Duodenal mucosa (tissue), 2 donors: Measurements from ENCODE around the gene LRRC4.

ENCODE experiments used
- H3K27ac ChIP-seq: one replicate; pipeline ENCODE4 v1.7.0; 2013; ENCODE audit warnings: low read depth, low read length
- H3K27me3 ChIP-seq, 2 donors: one replicate each; pipeline ENCODE4 v1.7.0; 2013; ENCODE audit warnings: low read length in 2 of 2, control low read depth in 1 of 2; ENCODE audit not compliant: insufficient read depth in 2 of 2, control insufficient read depth in 1 of 2
- H3K36me3 ChIP-seq, 2 donors: one replicate each; pipeline ENCODE4 v1.7.0; 2013; ENCODE audit warnings: low read length in 2 of 2, control low read depth in 1 of 2; ENCODE audit not compliant: insufficient read depth in 2 of 2, control insufficient read depth in 1 of 2
- H3K4me1 ChIP-seq, 2 donors: one replicate each; pipeline ENCODE4 v1.7.0; 2013; ENCODE audit warnings: low read length in 2 of 2, control low read depth in 1 of 2; ENCODE audit not compliant: insufficient read depth in 2 of 2, control insufficient read depth in 1 of 2
- H3K4me3 ChIP-seq, 2 donors: one replicate each; pipeline ENCODE4 v1.7.0; 2013; ENCODE audit warnings: low read length in 2 of 2, low read depth in 1 of 2
- H3K9ac ChIP-seq, 2 donors: one replicate each; pipeline ENCODE4 v1.7.0; 2013; ENCODE audit warnings: low read length in 2 of 2, low read depth in 1 of 2
- H3K9me3 ChIP-seq, 2 donors: one replicate each; pipeline ENCODE4 v1.7.0; 2013; ENCODE audit warnings: low read length in 2 of 2, control low read depth in 1 of 2; ENCODE audit not compliant: control insufficient read depth in 1 of 2

Gene LRRC4, protein sequence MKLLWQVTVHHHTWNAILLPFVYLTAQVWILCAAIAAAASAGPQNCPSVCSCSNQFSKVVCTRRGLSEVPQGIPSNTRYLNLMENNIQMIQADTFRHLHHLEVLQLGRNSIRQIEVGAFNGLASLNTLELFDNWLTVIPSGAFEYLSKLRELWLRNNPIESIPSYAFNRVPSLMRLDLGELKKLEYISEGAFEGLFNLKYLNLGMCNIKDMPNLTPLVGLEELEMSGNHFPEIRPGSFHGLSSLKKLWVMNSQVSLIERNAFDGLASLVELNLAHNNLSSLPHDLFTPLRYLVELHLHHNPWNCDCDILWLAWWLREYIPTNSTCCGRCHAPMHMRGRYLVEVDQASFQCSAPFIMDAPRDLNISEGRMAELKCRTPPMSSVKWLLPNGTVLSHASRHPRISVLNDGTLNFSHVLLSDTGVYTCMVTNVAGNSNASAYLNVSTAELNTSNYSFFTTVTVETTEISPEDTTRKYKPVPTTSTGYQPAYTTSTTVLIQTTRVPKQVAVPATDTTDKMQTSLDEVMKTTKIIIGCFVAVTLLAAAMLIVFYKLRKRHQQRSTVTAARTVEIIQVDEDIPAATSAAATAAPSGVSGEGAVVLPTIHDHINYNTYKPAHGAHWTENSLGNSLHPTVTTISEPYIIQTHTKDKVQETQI

GRCh38 chr7:128030654-128031611 lies at the start of gene LRRC4:
Gene LRRC4 (minus strand): TSS chr7:128031437. CDS start chr7:128030640, 797 bp downstream.
- Histone ChIP-seq H3K4me3 (peak within 1 kb of the TSS; percentile 48 to 67), H3K9ac (peak within 1 kb of the TSS in 1 of 2 donors; percentile 32), H3K27me3 (no peaks in the 10 kb centered on the region), H3K36me3 (peaks cover 12% of the 10 kb centered on the region in 2 donors), H3K4me1 (peaks cover 9 to 13% of the 10 kb centered on the region in 2 donors), H3K9me3 (no peaks in the 10 kb centered on the region), H3K27ac (no peak within 1 kb of the TSS)

DNA sequence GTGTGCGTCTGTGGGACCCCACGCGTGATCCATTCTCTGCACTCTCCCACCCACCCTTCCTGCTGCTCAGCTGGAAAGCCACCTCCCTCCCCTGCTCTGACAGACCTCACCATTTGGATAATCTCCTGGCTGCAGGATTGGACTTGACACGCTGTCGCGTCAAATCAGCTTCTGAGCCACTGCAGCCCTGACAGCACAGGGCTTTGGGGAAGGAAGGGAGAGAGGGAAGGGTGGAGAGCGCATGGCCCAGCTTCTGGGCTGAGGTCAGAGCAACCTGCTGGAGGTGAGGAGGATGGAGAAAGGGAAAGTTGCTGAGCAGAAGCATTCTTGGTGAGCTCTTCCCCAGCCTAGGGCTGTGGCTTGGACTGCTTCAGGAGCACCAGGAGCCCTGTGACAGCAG lies 48.9 kb upstream of the LRRC4 start:
- no peak overlapping the region for H3K4me3 ChIP-seq
- peaks cover 22 to 23% of the 10 kb centered on the region in 2 donors for H3K4me1 ChIP-seq
- no peak overlapping the region for H3K9ac ChIP-seq
- H3K9me3 ChIP-seq = no peaks in the 10 kb centered on the region
- H3K27me3 ChIP-seq = no peaks in the 10 kb centered on the region
- peaks cover 33 to 70% of the 10 kb centered on the region in 2 donors for H3K36me3 ChIP-seq
- H3K27ac ChIP-seq = no peak overlapping the region

GRCh38 chr7:128078309-128078708 lies 47.1 kb upstream of the LRRC4 start:
- Histone ChIP-seq H3K27ac (no peak overlapping the region), H3K4me1 (peaks cover 22 to 23% of the 10 kb centered on the region in 2 donors), H3K36me3 (peaks cover 21 to 64% of the 10 kb centered on the region in 2 donors), H3K9me3 (no peaks in the 10 kb centered on the region), H3K27me3 (no peaks in the 10 kb centered on the region), H3K4me3 (no peak overlapping the region), H3K9ac (no peak overlapping the region)

DNA sequence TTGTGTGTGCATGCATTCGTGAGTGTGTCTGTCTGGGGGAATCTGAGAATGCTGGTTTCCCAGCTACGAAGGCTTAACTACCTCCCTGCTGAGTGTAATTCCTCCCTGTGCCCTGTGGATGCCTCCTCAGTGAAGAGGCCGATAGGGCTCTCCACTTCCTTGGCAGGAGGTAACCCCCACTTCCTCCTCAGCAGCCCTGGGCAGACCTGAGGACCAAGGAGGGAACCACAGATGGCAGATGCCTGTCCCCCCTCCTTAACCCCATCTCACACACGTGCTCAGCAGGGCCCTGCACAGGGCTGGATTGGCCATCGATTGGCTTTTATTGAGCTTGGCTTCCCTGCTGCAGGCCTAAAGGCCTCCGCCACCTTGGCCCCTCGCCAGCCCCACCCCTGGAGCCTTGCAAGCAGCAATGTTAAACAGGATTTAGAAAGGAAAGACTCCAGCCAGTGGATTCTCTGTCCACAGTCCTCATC lies 45.6 kb upstream of the LRRC4 start:
- no peak overlapping the region for H3K9ac ChIP-seq
- peaks cover 22 to 23% of the 10 kb centered on the region in 2 donors for H3K4me1 ChIP-seq
- H3K9me3 ChIP-seq = no peaks in the 10 kb centered on the region
- no peaks in the 10 kb centered on the region for H3K27me3 ChIP-seq
- H3K36me3 ChIP-seq = peaks cover 21 to 49% of the 10 kb centered on the region in 2 donors
- H3K4me3 ChIP-seq = no peak overlapping the region
- H3K27ac ChIP-seq = no peak overlapping the region

GRCh38 chr7:128076196-128076795 lies 45.1 kb upstream of the LRRC4 start:
- H3K4me3 ChIP-seq = no peak overlapping the region
- H3K4me1 ChIP-seq = peaks cover 22 to 23% of the 10 kb centered on the region in 2 donors
- no peaks in the 10 kb centered on the region for H3K27me3 ChIP-seq
- no peaks in the 10 kb centered on the region for H3K9me3 ChIP-seq
- no peak overlapping the region for H3K9ac ChIP-seq
- no peak overlapping the region for H3K27ac ChIP-seq
- H3K36me3 ChIP-seq = peaks cover 20 to 44% of the 10 kb centered on the region in 2 donors

GRCh38 chr7:128075242-128076095 lies 44.2 kb upstream of the LRRC4 start:
- H3K27ac ChIP-seq = no peak overlapping the region
- peaks cover 22 to 23% of the 10 kb centered on the region in 2 donors for H3K4me1 ChIP-seq
- no peaks in the 10 kb centered on the region for H3K27me3 ChIP-seq
- H3K36me3 ChIP-seq = peaks cover 18 to 41% of the 10 kb centered on the region in 2 donors
- H3K9me3 ChIP-seq = no peaks in the 10 kb centered on the region
- H3K9ac ChIP-seq = no peak overlapping the region
- H3K4me3 ChIP-seq = no peak overlapping the region

GRCh38 chr7:128074736-128075135 lies 43.5 kb upstream of the LRRC4 start:
- Histone ChIP-seq H3K9ac (no peak overlapping the region), H3K4me1 (peaks cover 22 to 23% of the 10 kb centered on the region in 2 donors), H3K36me3 (peaks cover 18 to 33% of the 10 kb centered on the region in 2 donors), H3K27ac (no peak overlapping the region), H3K27me3 (no peaks in the 10 kb centered on the region), H3K9me3 (no peaks in the 10 kb centered on the region), H3K4me3 (no peak overlapping the region)

- H3K27me3 ChIP-seq = no peaks in the 10 kb centered on the region
- no peak overlapping the region for H3K27ac ChIP-seq
- H3K4me3 ChIP-seq = no peak overlapping the region
- no peaks in the 10 kb centered on the region for H3K9me3 ChIP-seq
- H3K4me1 ChIP-seq = peaks cover 22 to 23% of the 10 kb centered on the region in 2 donors
- no peak overlapping the region for H3K9ac ChIP-seq
- peaks cover 18 to 30% of the 10 kb centered on the region in 2 donors for H3K36me3 ChIP-seq
Observed at GRCh38 chr7:128074336-128074735, 43.1 kb upstream of the LRRC4 start.
